KOPT-K1 (cell line): ENCODE results near the gene GPR158.

Experiments used
- H3K27ac ChIP-seq: fragments of 200-600 bp; sonication (generic); 2 replicates; pipeline ENCODE4 v1.5.1; 2016; ENCODE audit warnings: antibody characterized with exemption, mild to moderate bottlenecking, low read depth, low read length; ENCODE audit not compliant: poor library complexity, severe bottlenecking
- H3K36me3 ChIP-seq: fragments of 200-600 bp; sonication (generic); 2 replicates; pipeline ENCODE4 v1.5.1; 2017; ENCODE audit warnings: antibody characterized with exemption, mild to moderate bottlenecking, low read length, moderate library complexity; ENCODE audit not compliant: insufficient read depth
- H3K9me3 ChIP-seq: fragments of 200-600 bp; sonication (generic); 2 replicates; pipeline ENCODE4 v1.5.1; 2017; ENCODE audit warnings: antibody characterized with exemption, low read length, mild to moderate bottlenecking; ENCODE audit not compliant: insufficient read depth, poor library complexity, severe bottlenecking

GPR158 gene

GRCh38 chr10:25384618-25385017, 209.8 kb downstream of the GPR158 start:
- Histone ChIP-seq H3K27ac (no peak overlapping the region), H3K36me3 (no peaks in the 10 kb centered on the region), H3K9me3 (peaks cover 17% of the 10 kb centered on the region)

GRCh38 chr10:25388188-25388861, 213.5 kb downstream of the GPR158 start:
- Histone ChIP-seq H3K36me3 (no peaks in the 10 kb centered on the region), H3K27ac (no peak overlapping the region), H3K9me3 (peaks cover 33% of the 10 kb centered on the region)

- Histone ChIP-seq H3K36me3 (no peaks in the 10 kb centered on the region), H3K9me3 (peaks cover 33% of the 10 kb centered on the region), H3K27ac (no peak overlapping the region)
Measured at GRCh38 chr10:25388862-25389206, 214.0 kb downstream of the GPR158 start.

- H3K9me3 ChIP-seq = peaks cover 33% of the 10 kb centered on the region
- no peaks in the 10 kb centered on the region for H3K36me3 ChIP-seq
- H3K27ac ChIP-seq = no peak overlapping the region
Measured at GRCh38 chr10:25390733-25391132, 215.9 kb downstream of the GPR158 start.

DNA sequence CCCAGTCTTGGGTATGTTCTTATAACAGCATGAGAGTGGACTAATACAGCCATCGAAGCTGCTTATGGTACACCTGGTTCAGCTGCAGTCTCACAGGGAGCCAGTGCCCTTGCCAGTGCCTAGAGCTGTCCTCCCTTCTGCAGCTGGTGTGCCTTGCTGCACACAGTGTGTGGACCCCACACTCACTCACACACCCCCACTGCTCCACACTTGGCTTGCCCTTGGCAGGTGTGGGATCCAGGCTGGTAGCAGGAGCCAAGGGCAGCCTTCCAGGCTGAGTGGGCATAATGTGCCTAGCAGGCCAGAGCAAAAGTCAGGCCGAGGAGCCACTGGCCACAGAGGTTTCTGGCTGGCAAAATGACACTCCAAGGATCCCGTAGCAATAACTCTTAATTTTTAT, 217.3 kb downstream of the GPR158 start:
- Histone ChIP-seq H3K36me3 (no peaks in the 10 kb centered on the region), H3K27ac (no peak overlapping the region), H3K9me3 (peaks cover 33% of the 10 kb centered on the region)

DNA sequence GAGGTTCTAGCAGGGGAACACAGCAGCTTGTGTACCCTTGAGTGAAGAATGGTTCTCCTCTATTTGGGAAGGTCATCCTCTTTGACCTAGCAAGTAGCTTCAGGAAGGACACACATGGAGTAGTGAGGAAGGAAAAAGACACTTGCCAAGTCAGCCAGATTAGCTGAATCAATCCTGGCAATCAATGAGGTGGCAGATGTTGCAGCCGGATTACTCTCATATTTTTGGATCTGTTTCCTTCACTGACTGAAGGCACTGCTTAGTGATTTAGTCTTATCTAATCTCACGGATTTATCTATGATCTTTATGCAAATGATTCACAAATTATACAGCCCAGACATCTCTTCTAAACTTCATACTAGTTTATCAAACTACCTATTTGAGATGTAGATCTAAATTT, 218.8 kb downstream of the GPR158 start:
- peaks cover 25% of the 10 kb centered on the region for H3K9me3 ChIP-seq
- no peak overlapping the region for H3K27ac ChIP-seq
- H3K36me3 ChIP-seq = no peaks in the 10 kb centered on the region

- Histone ChIP-seq H3K9me3 (no peaks in the 10 kb centered on the region), H3K27ac (no peak overlapping the region), H3K36me3 (no peaks in the 10 kb centered on the region)
Measured at GRCh38 chr10:25398680-25399079, 223.9 kb downstream of the GPR158 start.

- H3K36me3 ChIP-seq = no peaks in the 10 kb centered on the region
- no peaks in the 10 kb centered on the region for H3K9me3 ChIP-seq
- no peak overlapping the region for H3K27ac ChIP-seq
Measured at GRCh38 chr10:25405871-25406270, 231.1 kb downstream of the GPR158 start.

DNA sequence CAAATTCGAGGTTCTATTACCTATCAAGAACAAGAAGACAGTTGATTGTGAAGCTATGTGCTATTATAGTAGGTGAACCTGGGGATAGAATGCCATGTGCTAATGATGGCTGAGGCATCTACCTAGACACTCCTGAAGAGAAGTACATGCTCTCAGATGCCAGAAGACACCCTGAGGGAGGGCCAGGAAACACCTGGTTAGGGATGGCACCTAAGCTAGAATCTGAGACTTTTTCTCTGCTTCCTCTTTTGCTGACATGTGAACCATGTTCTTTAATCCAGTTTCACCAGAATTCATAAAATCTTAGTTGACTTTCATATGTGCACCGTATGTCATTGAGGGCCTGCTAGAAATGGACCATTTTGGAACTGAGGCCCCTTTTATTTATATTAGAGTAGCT, 242.8 kb downstream of the GPR158 start:
- Histone ChIP-seq H3K9me3 (no peaks in the 10 kb centered on the region), H3K36me3 (no peaks in the 10 kb centered on the region), H3K27ac (no peak overlapping the region)

- no peaks in the 10 kb centered on the region for H3K9me3 ChIP-seq
- no peaks in the 10 kb centered on the region for H3K36me3 ChIP-seq
- H3K27ac ChIP-seq = no peak overlapping the region
Measured at GRCh38 chr10:25425776-25426175, 251.0 kb downstream of the GPR158 start.

DNA sequence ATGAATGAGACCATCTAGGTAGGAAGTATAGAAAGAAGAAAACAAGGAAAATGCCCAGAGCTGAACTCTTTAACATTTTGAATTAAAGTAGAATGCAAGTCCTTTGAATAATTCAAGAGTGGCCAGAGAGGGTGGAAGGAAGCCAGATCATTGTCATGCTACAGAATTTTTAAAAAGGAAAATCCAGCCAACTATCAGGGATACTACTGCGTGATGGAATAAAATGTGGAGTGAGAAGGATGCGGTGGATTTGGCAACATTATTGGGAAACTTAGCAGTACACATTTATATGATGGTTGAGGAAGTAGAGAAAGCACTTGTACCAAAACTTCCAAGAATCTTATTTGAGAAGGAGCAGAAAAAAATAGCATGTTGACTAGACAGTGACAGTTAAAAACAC, 261.6 kb downstream of the GPR158 start:
- no peaks in the 10 kb centered on the region for H3K9me3 ChIP-seq
- no peak overlapping the region for H3K27ac ChIP-seq
- H3K36me3 ChIP-seq = no peaks in the 10 kb centered on the region

- no peaks in the 10 kb centered on the region for H3K36me3 ChIP-seq
- no peak overlapping the region for H3K27ac ChIP-seq
- H3K9me3 ChIP-seq = no peaks in the 10 kb centered on the region
Measured at GRCh38 chr10:25441270-25441669, 266.5 kb downstream of the GPR158 start.

GRCh38 chr10:25444266-25444665, 269.5 kb downstream of the GPR158 start:
- no peaks in the 10 kb centered on the region for H3K9me3 ChIP-seq
- no peak overlapping the region for H3K27ac ChIP-seq
- H3K36me3 ChIP-seq = no peaks in the 10 kb centered on the region

- Histone ChIP-seq H3K36me3 (no peaks in the 10 kb centered on the region), H3K27ac (no peak overlapping the region), H3K9me3 (peaks cover 7% of the 10 kb centered on the region)
Measured at GRCh38 chr10:25451401-25451800, 276.6 kb downstream of the GPR158 start.

DNA sequence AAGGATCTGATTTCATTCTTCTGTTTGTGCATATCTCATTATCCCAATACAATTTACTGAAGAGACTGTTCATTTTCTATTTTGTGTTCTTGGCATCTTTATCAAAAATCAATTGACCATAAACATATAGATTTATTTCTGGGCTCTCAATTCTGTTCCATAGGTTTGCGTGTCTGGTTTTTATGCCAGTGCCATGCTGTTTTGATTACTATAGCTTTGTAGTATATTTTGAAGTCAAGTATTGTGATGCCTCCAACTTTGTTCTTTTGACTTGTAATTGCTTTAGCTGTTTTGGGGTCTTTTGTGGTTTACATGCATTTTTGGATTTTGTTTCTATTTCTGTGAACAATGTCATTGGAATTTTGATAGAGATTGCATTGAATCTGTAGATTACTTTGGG, 278.8 kb downstream of the GPR158 start:
- H3K9me3 ChIP-seq = peaks cover 7% of the 10 kb centered on the region
- H3K27ac ChIP-seq = no peak overlapping the region
- no peaks in the 10 kb centered on the region for H3K36me3 ChIP-seq

- peaks cover 7% of the 10 kb centered on the region for H3K9me3 ChIP-seq
- no peak overlapping the region for H3K27ac ChIP-seq
- no peaks in the 10 kb centered on the region for H3K36me3 ChIP-seq
Measured at GRCh38 chr10:25455980-25456567, 281.3 kb downstream of the GPR158 start.
